Trophoblast cell (in vitro differentiated cells and primary cell): Measurements from ENCODE around the gene ZNF839.

Source experiments
- DNase-seq, 2 donors: peaks; one replicate each; pipeline ENCODE4 v3.0.0-alpha.2; 2016
- H2AFZ ChIP-seq: 2 replicates; pipeline ENCODE4 v1.6.1; 2013; ENCODE audit warnings: low read length, moderate library complexity, mild to moderate bottlenecking; ENCODE audit not compliant: insufficient read depth, poor library complexity
- H2AK5ac ChIP-seq: 2 replicates; pipeline ENCODE4 v1.6.1; 2013; ENCODE audit warnings: mild to moderate bottlenecking, low read length
- H2BK120ac ChIP-seq: 2 replicates; pipeline ENCODE4 v1.6.1; 2013; ENCODE audit warnings: low read length, mild to moderate bottlenecking, moderate library complexity; ENCODE audit not compliant: insufficient read depth, poor library complexity
- H2BK12ac ChIP-seq: 2 replicates; pipeline ENCODE4 v1.6.1; 2013; ENCODE audit warnings: mild to moderate bottlenecking, low read length, moderate library complexity
- H2BK5ac ChIP-seq: 2 replicates; pipeline ENCODE4 v1.6.1; 2013; ENCODE audit warnings: low read length, low read depth, moderate library complexity, mild to moderate bottlenecking; ENCODE audit not compliant: poor library complexity
- H3K14ac ChIP-seq: 2 replicates; pipeline ENCODE4 v1.6.1; 2013; ENCODE audit warnings: mild to moderate bottlenecking, low read length
- H3K18ac ChIP-seq: 2 replicates; pipeline ENCODE4 v1.6.1; 2013; ENCODE audit warnings: mild to moderate bottlenecking, low read length
- H3K23ac ChIP-seq: 2 replicates; pipeline ENCODE4 v1.6.1; 2013; ENCODE audit warnings: low read length
- H3K27ac ChIP-seq: 2 replicates; pipeline ENCODE4 v1.5.1; 2013; ENCODE audit warnings: low read depth, mild to moderate bottlenecking, inconsistent platforms, low read length, moderate library complexity
- H3K27me3 ChIP-seq: 2 replicates; pipeline ENCODE4 v1.6.1; 2013; ENCODE audit warnings: inconsistent platforms, mild to moderate bottlenecking, low read length, moderate library complexity; ENCODE audit not compliant: insufficient read depth
- H3K36me3 ChIP-seq, 2 experiments: 1 replicate in 1 of 2; 2 replicates in 1 of 2; pipeline ENCODE4 v1.6.1; 2013; ENCODE audit warnings: low read length in 2 of 2, mild to moderate bottlenecking in 2 of 2, moderate library complexity in 1 of 2; ENCODE audit not compliant: insufficient read depth in 2 of 2, control insufficient read depth in 1 of 2
- H3K4ac ChIP-seq: 2 replicates; pipeline ENCODE4 v1.6.1; 2013; ENCODE audit warnings: low read depth, mild to moderate bottlenecking, low read length, moderate library complexity
- H3K4me1 ChIP-seq, 2 experiments: 1 replicate in 1 of 2; 2 replicates in 1 of 2; pipeline ENCODE4 v1.6.1; 2013; ENCODE audit warnings: low read length in 2 of 2, mild to moderate bottlenecking in 2 of 2, moderate library complexity in 1 of 2; ENCODE audit not compliant: insufficient read depth in 2 of 2, control insufficient read depth in 1 of 2
- H3K4me2 ChIP-seq: 2 replicates; pipeline ENCODE4 v1.6.1; 2013; ENCODE audit warnings: inconsistent platforms, mild to moderate bottlenecking, low read length, moderate library complexity
- H3K4me3 ChIP-seq: 2 replicates; pipeline ENCODE4 v1.5.1; 2013; ENCODE audit warnings: mild to moderate bottlenecking, low read depth, low read length, inconsistent platforms
- H3K79me1 ChIP-seq: one replicate; pipeline ENCODE4 v1.6.1; 2013; ENCODE audit warnings: low read length
- H3K79me2 ChIP-seq: 2 replicates; pipeline ENCODE4 v1.6.1; 2013; ENCODE audit warnings: low read length, mild to moderate bottlenecking; ENCODE audit not compliant: control insufficient read depth, insufficient read depth, poor library complexity
- H3K9ac ChIP-seq: 2 replicates; pipeline ENCODE4 v1.6.1; 2013; ENCODE audit warnings: mild to moderate bottlenecking, low read length
- H3K9me3 ChIP-seq: 2 replicates; pipeline ENCODE4 v1.6.1; 2013; ENCODE audit warnings: low read depth, mild to moderate bottlenecking, control low read depth, inconsistent platforms, low read length; ENCODE audit not compliant: insufficient read depth
- H4K12ac ChIP-seq: 2 replicates; pipeline ENCODE4 v1.6.1; 2013; ENCODE audit warnings: low read depth, mild to moderate bottlenecking, low read length, moderate library complexity
- H4K8ac ChIP-seq: 2 replicates; pipeline ENCODE4 v1.6.1; 2013; ENCODE audit warnings: low read depth, mild to moderate bottlenecking, low read length, moderate library complexity
- H4K91ac ChIP-seq: one replicate; pipeline ENCODE4 v1.6.1; 2013; ENCODE audit warnings: low read depth, mild to moderate bottlenecking, low read length, moderate library complexity
- WGBS: extraction: QIAGEN DNeasy Blood & Tissue Kit; methylation state at CpG from one replicate; pipeline ENCODE4 v1.1.7; 2013; ENCODE audit warnings: missing lambda C conversion rate; ENCODE audit not compliant: insufficient read length, insufficient coverage; ENCODE audit errors: extremely low coverage; 5-methylcytosine and 5-hydroxymethylcytosine counted together

ZNF839 gene

DNA sequence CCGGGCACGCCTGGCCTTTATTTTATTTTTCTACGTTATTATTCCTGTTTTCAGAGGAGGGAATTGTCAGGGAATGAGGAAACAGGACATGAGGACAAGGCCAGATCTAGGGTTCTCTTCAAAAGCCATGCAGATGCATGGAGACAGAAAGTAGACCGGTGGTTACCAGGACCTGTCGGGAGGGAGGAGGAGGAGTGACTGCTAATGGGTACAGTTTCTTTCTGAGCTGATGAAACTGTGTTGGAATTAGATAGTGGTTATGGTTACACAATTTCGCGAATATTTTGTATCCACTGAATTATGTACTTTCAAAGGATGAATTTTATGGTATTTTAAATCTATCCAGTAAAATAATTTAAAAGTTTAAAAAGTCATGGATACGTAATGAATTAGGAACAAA, 11.3 kb downstream of the ZNF839 start:
- no peak overlapping the region for H3K18ac ChIP-seq
- H2BK120ac ChIP-seq = no peak overlapping the region
- H4K12ac ChIP-seq = no peak overlapping the region
- H2BK12ac ChIP-seq = no peak overlapping the region
- H3K4ac ChIP-seq = no peak overlapping the region
- no peak overlapping the region for H3K14ac ChIP-seq
- H2BK5ac ChIP-seq = no peak overlapping the region
- DNase-seq = no peak
- H3K9ac ChIP-seq = no peak overlapping the region
- peaks cover 18 to 23% of the 10 kb centered on the region in 2 experiments for H3K36me3 ChIP-seq
- no peaks in the 10 kb centered on the region for H3K9me3 ChIP-seq
- no peak overlapping the region for H2AFZ ChIP-seq
- peaks cover 4% of the 10 kb centered on the region for H3K79me1 ChIP-seq
- no peak overlapping the region for H4K8ac ChIP-seq
- H3K23ac ChIP-seq = no peak overlapping the region
- no peak overlapping the region for H4K91ac ChIP-seq
- H3K27me3 ChIP-seq = no peaks in the 10 kb centered on the region
- H3K4me3 ChIP-seq = no peak overlapping the region
- no peak overlapping the region for H3K27ac ChIP-seq
- no peak overlapping the region for H2AK5ac ChIP-seq
- peaks cover 7 to 9% of the 10 kb centered on the region in 2 experiments for H3K4me1 ChIP-seq
- H3K79me2 ChIP-seq = no peaks in the 10 kb centered on the region
- no peak overlapping the region for H3K4me2 ChIP-seq
- no CpG with 5 or more reads among the region's 8 CpGs for WGBS

DNA sequence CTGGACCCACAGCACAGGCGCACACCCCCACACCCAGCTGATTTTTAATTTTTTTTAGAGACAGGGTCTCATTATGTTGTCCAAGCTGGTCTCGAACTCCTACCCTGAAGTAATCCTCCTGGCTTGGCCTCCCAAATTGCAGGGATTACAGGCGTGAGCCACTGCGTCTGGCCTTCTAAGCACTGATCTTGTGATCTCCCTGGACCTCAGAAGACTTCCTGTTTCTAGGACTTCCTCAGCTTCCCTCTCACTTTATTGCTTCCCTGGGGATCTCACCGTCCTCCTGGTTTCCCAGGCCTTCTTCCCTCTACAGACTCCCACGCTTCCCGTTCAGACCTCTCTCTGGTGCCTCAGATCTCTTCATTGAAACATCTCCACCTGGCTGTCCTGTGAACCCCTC, 13.8 kb downstream of the ZNF839 start:
- Histone ChIP-seq H3K27me3 (no peaks in the 10 kb centered on the region), H3K4ac (no peak overlapping the region), H4K8ac (peak overlapping the region; percentile 16), H3K4me3 (no peak overlapping the region), H3K27ac (no peak overlapping the region), H4K91ac (no peak overlapping the region), H3K18ac (no peak overlapping the region), H2BK5ac (no peak overlapping the region), H3K14ac (no peak overlapping the region), H3K79me2 (no peaks in the 10 kb centered on the region), H2BK120ac (no peak overlapping the region), H3K23ac (no peak overlapping the region), H2BK12ac (no peak overlapping the region), H3K9ac (no peak overlapping the region), H3K4me1 (no peaks in the 10 kb centered on the region), H2AK5ac (no peak overlapping the region), H3K79me1 (no peaks in the 10 kb centered on the region), H4K12ac (no peak overlapping the region), H3K36me3 (peaks cover 25 to 33% of the 10 kb centered on the region in 2 experiments), H3K4me2 (no peak overlapping the region), H3K9me3 (no peaks in the 10 kb centered on the region), H2AFZ (no peak overlapping the region)
- WGBS = no CpG with 5 or more reads among the region's 7 CpGs
- DNase-seq = no peak

DNA sequence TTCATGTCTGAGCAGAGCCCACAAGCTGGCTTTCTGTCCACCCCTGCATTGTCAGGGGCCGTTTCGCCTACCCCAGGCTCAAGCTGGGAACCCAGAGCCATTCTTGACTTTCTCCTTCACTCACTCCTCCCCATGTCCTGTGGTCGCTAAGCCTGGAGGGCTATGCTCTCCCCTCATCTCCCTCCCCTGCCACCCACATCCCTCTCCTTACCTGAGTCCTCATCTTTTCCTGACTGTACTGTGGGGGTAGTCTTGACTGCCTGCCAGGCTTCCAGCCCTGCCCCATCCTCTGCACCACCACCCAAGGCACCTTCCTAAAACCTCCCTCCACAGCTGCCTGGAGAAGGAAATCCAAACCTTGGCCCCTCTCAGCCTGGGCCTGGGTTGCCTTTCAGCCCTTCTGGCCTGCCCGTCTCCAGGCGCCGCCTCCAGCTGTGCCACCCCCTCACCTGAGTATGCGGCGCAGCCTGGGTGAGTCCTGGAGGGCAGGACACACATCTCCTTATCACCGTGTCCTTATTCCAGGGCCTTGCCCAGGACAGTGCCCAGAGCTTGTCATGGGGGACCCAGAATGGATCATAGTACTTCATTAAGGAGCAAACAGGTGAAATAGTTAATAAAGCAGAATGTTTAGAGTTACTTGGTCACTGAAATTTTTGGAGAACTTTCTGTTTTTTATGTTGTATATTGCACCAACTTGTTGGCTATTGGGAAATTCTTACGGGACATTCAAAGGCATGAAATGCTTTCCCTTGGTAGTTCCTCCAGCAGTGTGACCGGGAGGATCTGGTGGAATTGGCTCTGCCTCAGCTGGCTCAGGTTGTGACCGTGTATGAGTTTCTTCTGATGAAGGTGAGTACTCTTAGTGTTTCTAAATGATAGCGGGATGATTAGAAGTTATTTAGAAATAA, 14.5 kb downstream of the ZNF839 start:
- no peak overlapping the region for H3K4me3 ChIP-seq
- H3K79me2 ChIP-seq = no peaks in the 10 kb centered on the region
- H4K12ac ChIP-seq = peak overlapping the region; percentile 50
- H3K4ac ChIP-seq = no peak overlapping the region
- H3K14ac ChIP-seq = no peak overlapping the region
- H3K9me3 ChIP-seq = no peaks in the 10 kb centered on the region
- no peak overlapping the region for H3K18ac ChIP-seq
- H2AK5ac ChIP-seq = peak overlapping the region; percentile 59
- H4K8ac ChIP-seq = no peak overlapping the region
- DNase-seq = no peak
- no peak overlapping the region for H3K4me2 ChIP-seq
- no peaks in the 10 kb centered on the region for H3K4me1 ChIP-seq
- no peak overlapping the region for H3K9ac ChIP-seq
- no peak overlapping the region for H3K27ac ChIP-seq
- peaks cover 29 to 37% of the 10 kb centered on the region in 2 experiments for H3K36me3 ChIP-seq
- WGBS = no CpG with 5 or more reads among the region's 13 CpGs
- no peak overlapping the region for H2BK12ac ChIP-seq
- H2BK5ac ChIP-seq = no peak overlapping the region
- H3K23ac ChIP-seq = no peak overlapping the region
- no peak overlapping the region for H2BK120ac ChIP-seq
- no peaks in the 10 kb centered on the region for H3K79me1 ChIP-seq
- H2AFZ ChIP-seq = no peak overlapping the region
- H4K91ac ChIP-seq = no peak overlapping the region
- H3K27me3 ChIP-seq = no peaks in the 10 kb centered on the region

DNA sequence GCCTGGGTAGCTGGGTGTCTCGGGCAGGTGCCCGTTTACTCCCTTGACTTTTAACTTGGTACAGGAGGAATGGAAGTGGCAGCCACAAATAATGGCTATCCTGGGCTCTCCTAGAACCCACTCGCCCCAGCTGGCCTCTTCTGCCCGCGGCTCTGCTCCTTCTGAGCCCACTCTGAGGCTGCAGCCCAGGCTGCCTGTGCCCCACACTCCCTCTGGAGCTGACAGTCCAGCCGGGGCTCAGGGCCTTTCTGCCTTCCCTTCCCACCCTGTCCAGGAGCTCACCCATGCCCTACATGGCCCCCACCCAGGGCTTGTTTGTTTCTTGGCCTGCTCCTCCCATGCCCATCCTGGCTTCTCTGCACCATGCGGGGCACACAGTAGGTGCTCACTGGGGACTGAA, 15.6 kb downstream of the ZNF839 start:
- no peak overlapping the region for H3K27ac ChIP-seq
- no peak overlapping the region for H4K91ac ChIP-seq
- no peak overlapping the region for H3K4me2 ChIP-seq
- no peaks in the 10 kb centered on the region for H3K79me1 ChIP-seq
- DNase-seq = no peak
- H2BK12ac ChIP-seq = no peak overlapping the region
- H4K12ac ChIP-seq = no peak overlapping the region
- H3K9ac ChIP-seq = no peak overlapping the region
- H3K9me3 ChIP-seq = no peaks in the 10 kb centered on the region
- no peaks in the 10 kb centered on the region for H3K4me1 ChIP-seq
- H3K14ac ChIP-seq = no peak overlapping the region
- no peak overlapping the region for H2BK5ac ChIP-seq
- no peaks in the 10 kb centered on the region for H3K79me2 ChIP-seq
- no peak overlapping the region for H3K4ac ChIP-seq
- H3K23ac ChIP-seq = no peak overlapping the region
- H3K4me3 ChIP-seq = no peak overlapping the region
- no peaks in the 10 kb centered on the region for H3K27me3 ChIP-seq
- no peak overlapping the region for H4K8ac ChIP-seq
- H3K36me3 ChIP-seq = peaks cover 30 to 38% of the 10 kb centered on the region in 2 experiments
- no peak overlapping the region for H2BK120ac ChIP-seq
- H2AK5ac ChIP-seq = no peak overlapping the region
- no CpG with 5 or more reads among the region's 7 CpGs for WGBS
- no peak overlapping the region for H3K18ac ChIP-seq
- H2AFZ ChIP-seq = no peak overlapping the region
